Measurements from ENCODE around the gene ATXN7L2.

Gene ATXN7L2

GRCh38 chr1:109493805-109494539 lies 10.3 kb downstream of the ATXN7L2 start, which contains the start of gene CYB561D1:
TSS of gene CYB561D1 (plus strand) at chr1:109494094. CDS start at chr1:109494140, 46 bp downstream.
- in situ Hi-C loops (cut with HindIII; ENCODE audit: low sequenced_read_pairs), result loop anchor here (5.0 to 10.0 kb wide), 2 partner anchors 43 to 219 kb away; partner anchors contain the start of gene GPR61

DNA sequence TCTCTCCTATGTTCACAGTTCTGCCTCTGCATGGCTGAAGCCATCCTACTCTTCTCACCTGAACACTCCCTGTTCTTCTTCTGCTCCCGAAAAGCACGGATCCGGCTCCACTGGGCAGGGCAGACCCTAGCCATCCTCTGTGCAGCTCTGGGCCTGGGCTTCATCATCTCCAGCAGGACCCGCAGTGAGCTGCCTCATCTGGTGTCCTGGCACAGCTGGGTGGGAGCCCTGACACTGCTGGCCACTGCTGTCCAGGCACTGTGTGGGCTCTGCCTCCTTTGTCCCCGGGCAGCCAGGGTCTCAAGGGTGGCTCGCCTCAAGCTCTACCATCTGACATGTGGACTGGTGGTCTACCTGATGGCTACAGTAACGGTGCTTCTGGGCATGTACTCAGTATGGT lies 12.0 kb downstream of the ATXN7L2 start:
- in situ Hi-C loops (cut with HindIII; ENCODE audit: low sequenced_read_pairs), result loop anchor here (10.0 kb wide), 1 partner anchor 221 kb away; no protein-coding TSS in a partner anchor

- in situ Hi-C loops (cut with HindIII; ENCODE audit: low sequenced_read_pairs), result loop anchor here (10.0 kb wide), 1 partner anchor 223 kb away; no protein-coding TSS in a partner anchor
These were observed 13.9 kb downstream of the ATXN7L2 start for GRCh38 chr1:109497449-109498160.

DNA sequence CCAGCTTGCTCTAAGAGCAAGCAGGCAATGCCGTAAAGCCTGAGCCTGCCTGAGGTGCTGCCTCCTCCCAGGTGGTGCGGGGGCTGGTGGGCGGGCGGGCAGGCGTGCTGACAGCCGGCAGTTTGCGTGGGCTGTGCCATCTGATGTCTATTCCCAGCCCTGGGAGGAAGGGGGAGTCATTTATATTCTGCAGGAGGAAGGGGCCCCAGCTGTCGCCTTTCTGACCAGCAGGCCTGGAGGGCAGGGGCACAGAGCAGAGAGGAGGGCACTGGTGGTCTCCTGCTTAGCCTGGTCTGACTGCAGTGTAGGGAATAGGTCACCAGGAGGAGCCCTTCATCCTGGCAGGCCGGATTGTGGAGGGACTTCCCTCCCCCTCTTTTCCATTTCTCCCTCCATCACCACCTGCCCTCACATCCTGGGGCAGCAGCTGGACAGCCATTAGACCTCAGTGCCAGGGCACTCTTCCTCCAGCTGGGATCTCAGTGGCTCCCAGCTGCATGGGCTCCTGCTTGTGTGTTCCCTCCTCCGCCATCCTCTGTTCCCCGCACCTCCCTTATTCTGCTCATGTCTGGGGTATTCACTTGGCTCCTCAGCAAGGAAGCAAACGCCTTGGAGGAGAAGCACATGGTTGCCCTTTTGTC lies 14.6 kb downstream of the ATXN7L2 start:
- in situ Hi-C loops (cut with HindIII; ENCODE audit: low sequenced_read_pairs), result loop anchor here (10.0 kb wide), 1 partner anchor 223 kb away; no protein-coding TSS in a partner anchor

DNA sequence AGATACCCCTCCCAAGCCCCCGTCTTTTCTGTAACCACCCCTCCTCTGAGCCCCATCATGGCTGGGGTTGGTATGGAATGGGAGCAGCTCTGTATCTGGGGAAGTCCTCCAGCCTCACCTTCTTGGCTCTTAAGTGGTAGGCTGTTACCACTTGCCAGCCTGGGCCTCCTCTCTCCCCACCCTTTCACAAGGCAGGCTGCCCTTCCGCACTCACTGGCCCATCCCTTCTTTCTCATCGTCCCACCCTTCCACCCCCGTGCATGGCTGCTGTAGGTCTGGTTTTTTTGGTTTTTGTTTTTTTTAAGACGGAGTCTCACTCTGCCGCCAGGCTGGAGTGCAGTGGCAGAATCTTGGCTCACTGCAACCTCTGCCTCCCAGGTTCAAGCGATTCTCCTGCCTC lies 15.4 kb downstream of the ATXN7L2 start:
- in situ Hi-C loops (cut with HindIII; ENCODE audit: low sequenced_read_pairs), result loop anchor here (10.0 kb wide), 1 partner anchor 224 kb away; no protein-coding TSS in a partner anchor

DNA sequence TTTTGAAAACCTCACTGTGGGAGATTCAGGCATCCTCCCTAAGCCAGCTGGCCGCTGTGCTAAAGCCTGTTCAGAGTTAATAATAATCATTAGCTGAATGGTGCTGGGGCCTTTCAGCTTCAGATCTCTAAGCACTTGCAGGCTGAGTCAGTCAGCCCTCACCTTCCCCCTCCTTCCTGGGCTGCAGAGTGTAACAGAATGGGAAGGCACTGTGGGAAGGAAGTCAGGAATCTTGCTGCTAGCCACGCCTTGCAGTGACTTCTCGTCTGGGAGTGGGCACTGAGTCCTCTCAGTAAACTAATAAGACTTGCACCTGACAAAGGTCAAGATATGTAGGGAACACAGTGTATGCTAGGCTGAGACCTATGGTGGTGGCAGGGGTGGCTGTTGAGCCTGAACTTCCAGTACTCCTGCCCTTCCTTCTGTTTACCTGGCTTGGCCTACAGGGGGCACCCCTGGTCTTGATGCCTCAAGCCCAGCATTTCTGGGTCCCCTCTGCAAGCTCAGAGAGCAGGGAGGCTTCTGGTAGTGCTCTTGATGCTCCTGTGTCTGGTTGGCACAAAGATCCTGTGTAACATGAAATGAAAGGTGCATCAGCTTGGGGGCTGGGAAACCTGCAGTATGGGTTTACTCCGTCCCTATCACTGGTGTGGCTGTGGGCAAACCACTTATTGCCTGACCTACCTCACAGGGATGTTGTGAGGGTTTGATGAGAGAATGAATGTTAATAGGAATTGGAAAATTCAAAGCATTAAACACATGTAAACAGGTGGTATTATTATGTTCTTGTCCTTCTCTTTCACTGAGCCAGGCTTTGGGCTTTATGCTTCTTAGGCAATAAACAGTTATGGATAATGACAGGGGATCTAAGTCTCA lies 16.2 kb downstream of the ATXN7L2 start:
- in situ Hi-C loops (cut with HindIII; ENCODE audit: low sequenced_read_pairs), result loop anchor here (10.0 kb wide), 1 partner anchor 225 kb away; no protein-coding TSS in a partner anchor

- in situ Hi-C loops (cut with HindIII; ENCODE audit: low sequenced_read_pairs), result no loop called here
These were observed 17.3 kb downstream of the ATXN7L2 start for GRCh38 chr1:109500941-109501381.

- in situ Hi-C loops (cut with HindIII; ENCODE audit: low sequenced_read_pairs), result no loop called here
These were observed 18.1 kb downstream of the ATXN7L2 start for GRCh38 chr1:109501644-109502363.

GRCh38 chr1:109502364-109502851 lies 18.7 kb downstream of the ATXN7L2 start:
- in situ Hi-C loops (cut with HindIII; ENCODE audit: low sequenced_read_pairs), result no loop called here

DNA sequence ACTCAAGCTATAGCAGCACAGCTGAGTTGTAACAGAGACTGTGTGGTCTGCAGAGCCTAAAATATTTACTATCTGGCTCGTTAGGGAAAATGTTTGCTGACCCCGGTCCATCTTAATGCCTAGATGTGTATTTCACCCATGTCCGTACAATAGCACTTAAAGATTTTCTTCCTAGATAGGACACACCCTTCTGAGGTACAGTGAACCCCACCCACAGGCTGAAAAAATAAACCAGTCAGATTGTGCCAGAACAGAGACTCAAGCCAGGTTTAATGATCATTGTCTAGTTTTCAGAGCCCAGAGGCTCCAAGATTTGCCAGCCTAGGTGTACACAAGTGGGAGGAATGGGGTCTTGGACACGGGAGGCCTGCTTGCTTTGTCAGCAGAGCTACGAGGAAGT lies 20.2 kb downstream of the ATXN7L2 start:
- in situ Hi-C loops (cut with HindIII; ENCODE audit: low sequenced_read_pairs), result no loop called here

GRCh38 chr1:109504974-109505373 lies 21.3 kb downstream of the ATXN7L2 start:
- in situ Hi-C loops (cut with HindIII; ENCODE audit: low sequenced_read_pairs), result no loop called here

DNA sequence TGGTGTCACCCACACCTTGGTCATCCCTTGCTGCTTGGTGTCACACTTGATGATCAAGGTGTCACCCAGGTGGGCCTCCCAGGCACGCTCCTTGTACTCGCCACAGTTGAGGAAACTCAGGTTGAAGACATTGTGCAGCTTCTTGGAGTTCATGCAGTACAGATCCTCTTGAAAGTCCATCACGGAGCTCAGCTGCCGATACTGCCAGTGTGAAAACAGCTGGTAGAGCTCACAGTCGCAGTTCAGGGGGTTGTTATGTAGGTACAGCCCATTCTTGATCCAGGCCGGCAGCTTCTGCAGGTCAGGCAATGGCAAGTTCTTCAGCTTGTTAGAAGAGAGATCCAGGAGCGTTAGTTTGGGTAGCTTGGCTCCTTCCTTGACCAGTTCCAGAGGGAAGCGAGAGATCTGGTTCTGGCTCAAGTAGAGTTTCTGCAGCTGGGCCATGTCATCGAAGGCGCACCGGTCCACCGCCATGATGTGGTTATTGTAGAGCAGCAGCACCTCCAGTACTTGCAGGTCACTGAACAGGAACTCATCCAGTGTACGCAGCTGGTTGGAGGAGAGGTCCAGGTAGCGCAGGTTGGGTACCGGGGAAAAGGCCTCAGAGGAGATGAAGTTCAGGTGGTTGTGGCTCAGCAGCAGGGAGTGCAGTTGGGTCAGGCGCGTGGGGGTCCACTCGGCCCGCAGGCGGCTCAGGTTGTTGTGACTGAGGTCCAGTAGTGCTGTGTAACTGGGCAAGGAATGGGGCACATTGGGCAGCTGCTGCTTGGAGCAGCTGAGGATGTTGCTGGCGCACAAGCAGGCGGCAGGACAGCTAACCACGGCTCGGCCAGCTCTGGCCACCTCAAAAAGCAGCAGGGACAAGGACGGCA lies 24.5 kb downstream of the ATXN7L2 start:
- in situ Hi-C loops (cut with HindIII; ENCODE audit: low sequenced_read_pairs), result no loop called here

DNA sequence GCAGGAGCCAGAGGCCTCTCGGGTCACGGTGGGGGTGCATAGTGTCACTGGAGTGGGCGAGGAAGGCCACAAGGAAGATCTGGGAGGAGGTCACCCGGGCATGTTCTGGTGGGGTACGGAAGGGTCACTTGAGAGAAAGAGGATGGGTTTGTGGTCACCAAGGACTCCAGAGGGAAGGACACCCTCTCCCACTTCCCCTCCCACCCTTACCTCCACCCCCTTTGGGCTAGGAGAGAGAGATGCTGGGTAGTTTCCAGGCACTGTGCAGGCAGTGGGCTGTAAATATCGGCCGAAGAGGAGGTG lies 25.1 kb downstream of the ATXN7L2 start:
- in situ Hi-C loops (cut with HindIII; ENCODE audit: low sequenced_read_pairs), result no loop called here

- in situ Hi-C loops (cut with HindIII; ENCODE audit: low sequenced_read_pairs), result no loop called here
These were observed 25.8 kb downstream of the ATXN7L2 start, which contains the start of gene AMIGO1 for GRCh38 chr1:109509176-109510134. TSS of gene AMIGO1 (minus strand) at chr1:109509727. CDS start at chr1:109508912, 815 bp downstream.

GRCh38 chr1:109513110-109513710 lies 29.5 kb downstream of the ATXN7L2 start:
- in situ Hi-C loops (cut with HindIII; ENCODE audit: low sequenced_read_pairs), result no loop called here

DNA sequence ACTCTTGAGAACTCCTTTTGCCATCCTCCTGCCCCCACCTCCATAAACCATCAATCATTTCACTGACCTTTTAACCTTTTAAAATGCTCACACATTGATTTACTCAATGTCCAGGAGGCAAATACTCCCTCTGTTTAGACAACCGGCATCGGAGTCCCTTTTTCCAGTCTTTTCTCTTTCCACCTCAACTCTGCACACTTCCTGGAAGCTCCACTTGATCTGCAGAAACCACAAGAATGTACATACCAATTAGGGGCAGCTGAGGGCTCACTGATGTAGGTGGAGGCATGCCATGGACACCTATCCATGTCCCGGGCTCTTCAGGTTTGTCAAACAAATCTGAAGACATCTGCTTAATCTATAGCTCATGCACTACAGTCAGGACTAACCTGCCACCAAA lies 31.1 kb downstream of the ATXN7L2 start:
- in situ Hi-C loops (cut with HindIII; ENCODE audit: low sequenced_read_pairs), result no loop called here

GRCh38 chr1:109516872-109517271 lies 33.2 kb downstream of the ATXN7L2 start:
- in situ Hi-C loops (cut with HindIII; ENCODE audit: low sequenced_read_pairs), result no loop called here
